Gastrocnemius medialis (tissue), 4 donors: Measurements from ENCODE around the gene CHMP6. TPM values are rescaled to one million over a fixed set of nuclear protein-coding genes. Genes with fewer than 3 reads are reported as not detected.

ENCODE experiments used
- ATAC-seq, 2 donors: fragments of 150-250 bp; one replicate each; pipeline ENCODE4 v1.9.1; 2016
- DNase-seq, 2 donors: peaks; one replicate each; pipeline ENCODE4 v3.0.0-alpha.2; 2019
- H3K27ac ChIP-seq, 4 donors: fragments of 200-600 bp; sonication (generic); 1 replicate in 1 of 4; 2 replicates in 3 of 4; pipeline ENCODE4 v1.5.1; 2016 to 2018; ENCODE audit warnings: mild to moderate bottlenecking in 2 of 4, moderate library complexity in 1 of 4
- H3K27me3 ChIP-seq, 3 donors: fragments of 200-600 bp; sonication (generic) in 2 of 3; 1 replicate in 1 of 3; 2 replicates in 2 of 3; pipeline versions ENCODE4 v1.5.1 to v1.6.0; 2016 to 2019; ENCODE audit warnings: mild to moderate bottlenecking in 1 of 3, moderate library complexity in 1 of 3
- H3K36me3 ChIP-seq, 2 donors: fragments of 200-600 bp; sonication (generic) in 1 of 2; one replicate each; pipeline ENCODE4 v1.5.1; 2017 to 2018
- H3K4me1 ChIP-seq, 2 donors: fragments of 200-600 bp; sonication (generic) in 1 of 2; one replicate each; pipeline ENCODE4 v1.5.1; 2016 to 2017; ENCODE audit warnings: mild to moderate bottlenecking in 2 of 2
- H3K4me3 ChIP-seq, 4 donors: fragments of 200-600 bp; sonication (generic) in 3 of 4; 1 replicate in 1 of 4; 2 replicates in 3 of 4; pipeline ENCODE4 v1.5.1; 2016 to 2019; ENCODE audit warnings: mild to moderate bottlenecking in 2 of 4
- H3K9me3 ChIP-seq, 3 donors: fragments of 200-600 bp; sonication (generic) in 2 of 3; 1 replicate in 1 of 3; 2 replicates in 2 of 3; pipeline ENCODE4 v1.5.1; 2016 to 2019
- POLR2A ChIP-seq, 2 donors: fragments of 450-650 bp; IDR thresholded peaks; one replicate each; pipeline ENCODE4 v1.6.1; 2017; ENCODE audit warnings: antibody characterized with exemption in 2 of 2, mild to moderate bottlenecking in 2 of 2, moderate library complexity in 2 of 2
- in situ Hi-C, 4 donors: fragments of 200-750 bp; cut with MboI; loops; one replicate each; pipeline versions ENCODE4 v1.15.0 to v1.8.0; 2017; ENCODE audit warnings: low sequenced_read_pairs in 4 of 4
- intact Hi-C: fragments of 100-400 bp; cut with DNase I; formaldehyde crosslinking; loops from one replicate; pipeline ENCODE4 v1.15.1; 2023; ENCODE audit warnings: low total_unique reads
- total RNA-seq, 4 donors: library from RNA; depleted of rRNA; stranded (reverse); fragments of >200 nt; gene quantifications; one replicate each; pipeline versions ENCODE4 v1.1.0 to v1.2.3, GENCODE V29; 2016
- TF ChIP-seq, protein P1 (sequence below), 5 experiments: fragments of 450-650 bp in 3 of 5; fragments of 200-600 bp in 2 of 5; sonication (generic) in 2 of 5; IDR thresholded peaks in 4 of 5; conservative IDR thresholded peaks in 1 of 5; 1 replicate in 4 of 5; 2 replicates in 1 of 5; pipeline ENCODE4 v1.5.1; 2016 to 2019; ENCODE audit warnings: antibody characterized with exemption in 5 of 5, mild to moderate bottlenecking in 3 of 5, moderate library complexity in 3 of 5

CHMP6 gene
- total RNA-seq, 4 donors from 2014 or later = 29.8 to 33.3 (median 33.0) TPM

DNA sequence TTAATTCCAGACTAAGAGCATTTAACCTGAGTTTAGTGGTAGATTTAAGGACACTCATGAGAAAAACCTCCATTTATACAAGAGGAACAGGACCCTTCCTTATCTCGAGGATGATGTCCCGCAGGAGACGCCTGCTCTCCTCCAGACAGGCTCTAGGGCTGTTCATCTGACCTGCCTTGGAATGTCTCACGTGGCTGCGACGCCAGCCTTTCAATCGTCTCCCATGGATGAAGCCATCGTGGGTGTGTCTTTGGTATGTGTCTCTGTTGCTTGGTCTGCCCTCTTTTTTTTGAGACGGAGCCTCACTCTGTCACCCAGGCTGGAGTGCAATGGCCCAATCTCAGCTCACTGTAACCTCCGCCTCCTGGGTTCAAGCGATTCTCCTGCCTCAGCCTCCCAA lies 16.5 kb downstream of the CHMP6 start:
- H3K4me3 ChIP-seq = no peak overlapping the region
- H3K36me3 ChIP-seq = no peaks in the 10 kb centered on the region
- no peaks in the 10 kb centered on the region for H3K9me3 ChIP-seq
- no peak for DNase-seq
- no peak overlapping the region for H3K27ac ChIP-seq
- no peak for ATAC-seq
- intact Hi-C loops = no loop called here
- TF ChIP-seq POLR2A (IDR thresholded peaks at IDR 0.05) = no peak
- TF ChIP-seq, protein P1, sequence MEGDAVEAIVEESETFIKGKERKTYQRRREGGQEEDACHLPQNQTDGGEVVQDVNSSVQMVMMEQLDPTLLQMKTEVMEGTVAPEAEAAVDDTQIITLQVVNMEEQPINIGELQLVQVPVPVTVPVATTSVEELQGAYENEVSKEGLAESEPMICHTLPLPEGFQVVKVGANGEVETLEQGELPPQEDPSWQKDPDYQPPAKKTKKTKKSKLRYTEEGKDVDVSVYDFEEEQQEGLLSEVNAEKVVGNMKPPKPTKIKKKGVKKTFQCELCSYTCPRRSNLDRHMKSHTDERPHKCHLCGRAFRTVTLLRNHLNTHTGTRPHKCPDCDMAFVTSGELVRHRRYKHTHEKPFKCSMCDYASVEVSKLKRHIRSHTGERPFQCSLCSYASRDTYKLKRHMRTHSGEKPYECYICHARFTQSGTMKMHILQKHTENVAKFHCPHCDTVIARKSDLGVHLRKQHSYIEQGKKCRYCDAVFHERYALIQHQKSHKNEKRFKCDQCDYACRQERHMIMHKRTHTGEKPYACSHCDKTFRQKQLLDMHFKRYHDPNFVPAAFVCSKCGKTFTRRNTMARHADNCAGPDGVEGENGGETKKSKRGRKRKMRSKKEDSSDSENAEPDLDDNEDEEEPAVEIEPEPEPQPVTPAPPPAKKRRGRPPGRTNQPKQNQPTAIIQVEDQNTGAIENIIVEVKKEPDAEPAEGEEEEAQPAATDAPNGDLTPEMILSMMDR (IDR thresholded peaks at IDR 0.05 in 4 of 5, conservative IDR thresholded peaks at IDR 0.05 in 1 of 5) = no peak
- in situ Hi-C loops = no loop called here
- H3K4me1 ChIP-seq = peaks cover 4 to 6% of the 10 kb centered on the region in 2 donors
- H3K27me3 ChIP-seq = peaks cover 40 to 42% (median 40%) of the 10 kb centered on the region in 3 donors

DNA sequence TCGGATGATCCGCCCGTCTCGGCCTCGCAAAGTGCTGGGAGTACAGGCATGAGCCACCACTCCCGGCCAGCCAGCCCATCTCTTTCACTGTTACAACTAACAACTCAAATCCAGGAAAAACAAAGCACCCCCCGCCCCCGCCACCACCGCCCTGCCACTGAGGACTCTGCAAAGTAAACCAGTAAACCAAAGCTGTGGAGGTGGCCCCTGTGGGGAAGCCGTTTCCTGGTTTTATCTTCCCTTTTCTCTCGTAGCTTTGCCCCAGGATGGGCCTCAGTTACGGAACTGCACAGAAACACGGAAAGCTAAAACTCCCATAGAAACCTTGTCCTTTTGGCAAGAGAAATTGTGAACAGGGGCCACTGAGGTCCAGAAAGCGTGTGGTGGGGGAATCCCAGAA lies 17.5 kb downstream of the CHMP6 start:
- ATAC-seq (no peak), DNase-seq (no peak)
- no peaks in the 10 kb centered on the region for H3K9me3 ChIP-seq
- TF ChIP-seq, protein P1 (IDR thresholded peaks at IDR 0.05 in 4 of 5, conservative IDR thresholded peaks at IDR 0.05 in 1 of 5) = no peak
- no peak for TF ChIP-seq POLR2A (IDR thresholded peaks at IDR 0.05)
- H3K27me3 ChIP-seq = peaks cover 30 to 33% (median 32%) of the 10 kb centered on the region in 3 donors
- no peak overlapping the region for H3K4me3 ChIP-seq
- in situ Hi-C loops (no loop called here), intact Hi-C loops (no loop called here)
- H3K4me1 ChIP-seq = peaks cover 4 to 6% of the 10 kb centered on the region in 2 donors
- H3K36me3 ChIP-seq = no peaks in the 10 kb centered on the region
- H3K27ac ChIP-seq = no peak overlapping the region

GRCh38 chr17:81010935-81011334 lies 19.3 kb downstream of the CHMP6 start:
- no peak for TF ChIP-seq POLR2A (IDR thresholded peaks at IDR 0.05)
- TF ChIP-seq, protein P1 (IDR thresholded peaks at IDR 0.05 in 4 of 5, conservative IDR thresholded peaks at IDR 0.05 in 1 of 5) = no peak
- H3K36me3 ChIP-seq = no peaks in the 10 kb centered on the region
- H3K4me3 ChIP-seq = no peak overlapping the region
- peaks cover 12 to 15% (median 14%) of the 10 kb centered on the region in 3 donors for H3K27me3 ChIP-seq
- ATAC-seq (no peak), DNase-seq (no peak)
- no peak overlapping the region for H3K27ac ChIP-seq
- intact Hi-C loops (no loop called here), in situ Hi-C loops (no loop called here)
- no peaks in the 10 kb centered on the region for H3K9me3 ChIP-seq
- H3K4me1 ChIP-seq = peaks cover 7 to 12% of the 10 kb centered on the region in 2 donors

DNA sequence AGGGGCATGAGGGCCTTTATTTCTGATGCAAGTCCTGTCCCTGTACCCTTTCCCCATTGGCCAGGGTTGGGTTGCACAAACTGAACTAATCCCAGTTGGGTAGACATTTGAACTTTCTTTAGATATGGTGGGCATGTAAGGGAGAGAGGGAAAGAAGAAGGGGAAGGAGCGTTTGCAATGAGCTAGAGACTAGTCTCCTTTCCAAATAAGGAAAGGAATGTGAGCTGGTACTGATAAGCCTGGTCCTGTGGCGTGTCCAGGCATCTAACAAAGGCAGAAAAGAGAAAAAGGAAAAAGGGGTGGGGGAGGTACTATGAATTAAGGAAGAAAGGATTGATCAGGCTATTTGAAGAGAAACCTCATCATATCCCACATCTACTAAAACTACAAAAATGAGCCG lies 20.3 kb downstream of the CHMP6 start:
- intact Hi-C loops = no loop called here

More for the DNA sequence above, 20.3 kb downstream of the CHMP6 start:
- in situ Hi-C loops = no loop called here
- H3K27ac ChIP-seq = no peak overlapping the region
- no peaks in the 10 kb centered on the region for H3K36me3 ChIP-seq
- no peaks in the 10 kb centered on the region for H3K9me3 ChIP-seq
- H3K4me3 ChIP-seq = no peak overlapping the region
- H3K27me3 ChIP-seq = peaks cover 1 to 6% (median 5%) of the 10 kb centered on the region in 3 donors
- TF ChIP-seq, protein P1 (IDR thresholded peaks at IDR 0.05 in 4 of 5, conservative IDR thresholded peaks at IDR 0.05 in 1 of 5) = no peak
- TF ChIP-seq POLR2A (IDR thresholded peaks at IDR 0.05) = no peak
- no peak for DNase-seq
- ATAC-seq = no peak
- peaks cover 7 to 12% of the 10 kb centered on the region in 2 donors for H3K4me1 ChIP-seq
